ENCODE measurements around the gene DUSP16. TPM values are rescaled to one million over a fixed set of nuclear protein-coding genes. Genes with fewer than 3 reads are reported as not detected.

Gene DUSP16
- total and polyA plus RNA-seq, 3 donors from 2014 or later: 22.5 to 48.6 (median 42.1) TPM

- no peaks in the 10 kb centered on the region for H3K9me3 ChIP-seq
- intact Hi-C loops (cut with DNase I; ENCODE audit: low total_unique reads): no loop called here
- no peaks in the 10 kb centered on the region for H3K4me1 ChIP-seq
- no peak for TF ChIP-seq POLR2A (IDR thresholded peaks at IDR 0.05)
- no peak for TF ChIP-seq CTCF (IDR thresholded peaks at IDR 0.05)
- WGBS, 2 donors: 91 to 99% methylated on average over 7 of the region's 7 CpGs
- no peak overlapping the region for H3K4me3 ChIP-seq
- no peak overlapping the region for H3K27ac ChIP-seq
- no peaks in the 10 kb centered on the region for H3K36me3 ChIP-seq (ENCODE audit: low read depth, missing control alignments)
- no peak for DNase-seq
- H3K27me3 ChIP-seq: no peaks in the 10 kb centered on the region
Measured at GRCh38 chr12:12469386-12469785, 93.3 kb downstream of the DUSP16 start.

DNA sequence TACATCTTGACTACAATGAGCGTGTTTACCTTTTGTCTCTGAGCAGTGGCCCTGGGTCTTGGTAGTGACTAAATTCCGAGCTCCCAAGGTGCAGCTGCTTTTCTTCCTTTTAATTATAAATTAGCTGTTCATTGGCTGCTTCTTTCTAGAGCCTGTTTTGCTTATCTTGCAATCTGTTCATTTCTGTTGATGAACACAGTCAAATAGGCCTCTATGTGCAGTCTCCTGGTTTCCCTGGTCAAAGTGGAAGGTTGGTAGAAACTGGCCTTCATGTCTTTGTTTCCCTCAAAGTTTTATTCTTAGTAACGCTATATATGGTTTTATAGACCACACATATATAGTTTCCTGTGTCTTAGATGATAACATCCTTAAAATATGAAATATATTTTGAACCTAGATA, 94.1 kb downstream of the DUSP16 start:
- Histone ChIP-seq H3K27ac (no peak overlapping the region), H3K36me3 (ENCODE audit: low read depth, missing control alignments) (no peaks in the 10 kb centered on the region), H3K4me3 (no peak overlapping the region), H3K27me3 (no peaks in the 10 kb centered on the region), H3K9me3 (no peaks in the 10 kb centered on the region), H3K4me1 (no peaks in the 10 kb centered on the region)
- 91 to 96% methylated on average over 3 of the region's 3 CpGs for WGBS, 2 donors
- no peak for DNase-seq
- intact Hi-C loops (cut with DNase I; ENCODE audit: low total_unique reads): no loop called here
- no peak for TF ChIP-seq POLR2A (IDR thresholded peaks at IDR 0.05)

DNA sequence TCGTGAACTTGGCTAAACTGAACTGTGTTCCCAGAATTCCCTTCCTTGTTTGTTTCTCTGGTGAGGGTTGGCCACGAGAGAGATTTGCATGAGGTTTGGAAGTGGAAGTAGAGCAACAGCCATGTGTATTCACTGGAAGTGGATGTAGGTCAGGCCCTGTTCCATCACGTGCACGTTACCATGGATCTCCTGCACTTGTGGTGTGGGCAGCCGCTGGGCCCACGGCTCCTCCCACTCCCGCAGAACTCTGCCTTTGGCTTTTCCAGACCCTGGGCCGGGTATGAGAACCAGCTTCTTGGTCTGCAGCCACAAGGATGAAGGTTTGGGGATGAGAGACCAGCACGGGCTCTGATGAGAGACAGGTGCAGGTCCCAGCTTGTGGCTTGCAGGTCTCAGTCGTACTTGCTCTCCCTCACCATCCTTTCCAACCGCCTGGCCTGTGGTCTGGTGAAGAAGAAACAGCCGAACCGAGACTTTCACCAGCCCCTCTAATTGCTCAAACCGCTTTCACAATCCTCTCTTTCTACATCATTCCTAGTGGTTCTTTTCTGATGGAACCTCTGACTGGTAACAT, 94.9 kb downstream of the DUSP16 start:
- intact Hi-C loops (cut with DNase I; ENCODE audit: low total_unique reads): no loop called here
- WGBS, 2 donors: 94 to 96% methylated on average over 12 to 14 of the region's 14 CpGs
- Histone ChIP-seq H3K36me3 (ENCODE audit: low read depth, missing control alignments) (no peaks in the 10 kb centered on the region), H3K9me3 (no peaks in the 10 kb centered on the region), H3K27me3 (no peaks in the 10 kb centered on the region), H3K4me1 (no peaks in the 10 kb centered on the region), H3K4me3 (no peak overlapping the region), H3K27ac (no peak overlapping the region)
- TF ChIP-seq POLR2A (IDR thresholded peaks at IDR 0.05): no peak
- TF ChIP-seq CTCF (IDR thresholded peaks at IDR 0.05): no peak
- no peak for DNase-seq

DNA sequence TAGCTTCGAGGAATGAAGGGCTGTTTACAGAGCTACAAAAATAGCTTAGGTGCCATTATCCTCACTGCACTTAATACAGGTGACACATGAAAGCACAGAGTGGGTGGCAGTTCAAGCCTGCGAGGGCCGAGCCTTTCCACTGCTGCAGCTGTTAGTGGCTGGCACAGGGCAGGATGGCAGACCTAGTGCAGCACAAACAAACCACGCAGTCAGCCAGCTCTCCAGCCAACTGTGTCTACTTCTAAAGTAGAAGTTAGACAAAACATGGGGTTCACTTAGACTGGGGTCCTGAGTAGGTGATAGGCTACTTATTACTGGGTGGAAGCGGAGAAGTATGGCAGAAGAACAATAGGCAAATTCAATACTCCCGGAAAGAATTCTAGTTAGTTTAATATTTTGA, 95.4 kb downstream of the DUSP16 start:
- Histone ChIP-seq H3K36me3 (ENCODE audit: low read depth, missing control alignments) (no peaks in the 10 kb centered on the region), H3K9me3 (no peaks in the 10 kb centered on the region), H3K27ac (no peak overlapping the region), H3K4me1 (no peaks in the 10 kb centered on the region), H3K27me3 (no peaks in the 10 kb centered on the region), H3K4me3 (no peak overlapping the region)
- intact Hi-C loops (cut with DNase I; ENCODE audit: low total_unique reads): no loop called here
- no peak for TF ChIP-seq CTCF (IDR thresholded peaks at IDR 0.05)
- no peak for DNase-seq
- 91 to 94% methylated on average over 6 of the region's 6 CpGs for WGBS, 2 donors

GRCh38 chr12:12466157-12466556, 96.5 kb downstream of the DUSP16 start:
- DNase-seq: no peak
- Histone ChIP-seq H3K27me3 (no peaks in the 10 kb centered on the region), H3K4me3 (no peak overlapping the region), H3K27ac (no peak overlapping the region), H3K9me3 (no peaks in the 10 kb centered on the region), H3K36me3 (ENCODE audit: low read depth, missing control alignments) (no peaks in the 10 kb centered on the region), H3K4me1 (no peaks in the 10 kb centered on the region)
- TF ChIP-seq CTCF (IDR thresholded peaks at IDR 0.05) (no peak), POLR2A (IDR thresholded peaks at IDR 0.05) (no peak)
- intact Hi-C loops (cut with DNase I; ENCODE audit: low total_unique reads): no loop called here
- WGBS, 2 donors: 94% methylated on average over 7 of the region's 7 CpGs
